ENCODE data around the gene DDAH2. TPM values are rescaled to one million over a fixed set of nuclear protein-coding genes. Genes with fewer than 3 reads are reported as not detected.
"Not testable (repeated sequence)": the region's sequence is repeated elsewhere in the genome, so short reads cannot be mapped to it uniquely, and the experiment has no call there.

The DDAH2 gene
- polyA plus RNA-seq, 1 donor, result 128 TPM

DNA sequence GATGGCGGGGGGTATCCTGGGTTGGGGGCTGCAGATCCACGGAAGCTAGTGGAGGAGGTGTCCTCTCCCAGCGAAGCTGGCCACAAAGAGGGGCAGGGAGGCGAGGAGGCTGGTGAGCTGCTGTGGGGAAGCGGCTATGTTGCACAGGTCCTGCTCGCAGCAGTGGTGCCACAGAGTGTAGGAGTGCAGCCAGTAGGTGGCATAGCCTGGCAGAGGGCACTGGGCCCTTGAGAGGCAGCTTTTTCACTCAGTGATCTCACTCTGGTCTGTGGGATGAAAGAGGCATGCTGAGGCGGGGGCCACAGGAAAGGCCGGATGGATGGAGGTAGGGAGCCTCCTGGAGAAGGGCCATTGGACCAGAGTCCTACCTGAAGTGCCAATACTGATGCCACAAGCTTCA is 16.8 kb downstream of the DDAH2 start:
- DNase-seq, result no peak

DNA sequence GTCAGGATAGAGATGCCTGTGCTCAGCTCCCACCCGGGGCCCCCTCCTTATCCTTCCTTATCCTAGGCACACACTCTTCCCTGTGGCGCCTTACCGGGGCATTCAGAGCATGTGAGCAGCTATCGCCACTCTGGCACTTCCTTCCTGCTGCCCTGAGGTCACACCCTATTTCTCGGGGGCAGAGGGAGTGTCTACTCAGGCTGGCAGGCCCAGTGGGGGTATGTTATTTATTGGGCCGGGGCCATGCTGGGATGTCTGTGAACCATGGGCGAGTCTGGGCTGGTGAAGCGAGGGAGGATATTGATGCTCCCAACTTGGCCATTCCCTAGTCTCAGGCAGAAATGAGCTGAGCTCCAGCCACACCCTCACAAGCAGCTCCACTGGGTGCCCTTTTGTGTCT is 17.9 kb downstream of the DDAH2 start:
- DNase-seq, result no peak

DNA sequence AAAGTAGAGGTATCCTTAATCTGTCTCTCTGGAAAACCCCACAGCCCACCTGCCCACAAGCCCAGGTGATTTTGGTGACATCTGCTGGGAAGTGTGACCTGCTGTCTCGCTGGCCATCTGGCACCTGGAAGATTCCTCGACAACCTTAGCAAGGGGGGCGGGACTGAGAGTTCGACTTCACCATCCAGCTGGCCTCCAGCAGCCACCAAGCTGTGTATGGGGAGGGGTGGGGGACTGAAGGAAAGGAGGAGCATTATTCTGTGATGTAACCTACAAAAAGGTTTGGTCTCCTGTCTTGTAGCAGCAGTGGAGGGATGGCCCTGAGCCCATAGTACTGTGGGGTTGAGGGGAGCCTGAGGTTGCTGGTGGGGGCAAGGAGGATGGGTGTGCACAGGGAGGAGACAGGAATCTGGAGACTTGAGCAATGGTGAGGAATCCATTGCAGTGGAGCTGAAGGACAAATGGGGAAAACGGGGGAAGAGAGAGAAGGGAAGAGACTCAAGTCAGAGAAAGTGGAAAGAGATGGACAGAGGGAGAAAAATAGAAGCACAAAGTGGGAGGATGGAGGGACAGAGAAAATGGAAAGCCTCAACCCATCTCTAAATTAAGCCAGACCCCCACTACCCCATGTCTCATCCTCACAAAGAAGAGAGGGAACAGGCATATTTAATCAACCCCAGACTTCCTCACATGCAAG is 18.4 kb downstream of the DDAH2 start:
- DNase-seq, result no peak

DNA sequence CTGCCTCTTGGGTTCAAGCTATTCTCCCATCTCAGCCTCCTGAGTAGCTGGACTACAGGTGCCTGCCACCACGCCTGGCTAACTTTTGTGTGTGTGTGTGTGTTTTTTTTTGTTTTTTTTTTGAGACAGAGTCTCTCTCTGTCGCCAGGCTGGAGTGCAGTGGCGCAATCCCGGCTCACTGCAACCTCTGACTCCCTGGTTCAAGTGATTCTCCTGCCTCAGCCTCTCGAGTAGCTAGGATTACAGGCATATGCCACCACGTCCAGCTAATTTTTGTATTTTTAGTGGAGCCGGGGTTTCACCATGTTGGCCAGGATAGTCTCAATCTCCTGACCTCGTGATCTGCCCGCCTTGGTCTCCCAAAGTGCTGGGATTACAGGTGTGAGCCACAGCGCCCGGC is 19.9 kb downstream of the DDAH2 start:
- DNase-seq, result not testable (repeated sequence)

DNA sequence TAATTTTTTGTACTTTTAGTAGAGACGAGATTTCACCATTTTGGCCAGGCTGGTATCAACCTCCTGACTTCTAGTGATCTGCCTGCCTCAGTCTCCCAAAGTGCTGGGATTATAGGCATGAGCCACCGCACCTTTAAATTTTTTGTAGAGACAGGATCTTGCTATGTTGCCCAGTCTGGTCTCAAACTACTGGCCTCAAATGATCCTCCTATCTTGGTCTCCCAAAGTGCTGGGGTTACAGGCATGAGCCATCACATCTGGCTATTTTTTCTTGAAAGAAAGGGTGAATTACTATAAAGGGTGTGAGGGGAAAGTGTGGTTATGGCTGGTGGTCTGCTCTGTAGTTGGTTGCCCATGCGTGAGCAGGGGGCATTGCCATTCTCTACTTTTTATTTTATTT is 20.9 kb downstream of the DDAH2 start:
- no peak for DNase-seq

DNA sequence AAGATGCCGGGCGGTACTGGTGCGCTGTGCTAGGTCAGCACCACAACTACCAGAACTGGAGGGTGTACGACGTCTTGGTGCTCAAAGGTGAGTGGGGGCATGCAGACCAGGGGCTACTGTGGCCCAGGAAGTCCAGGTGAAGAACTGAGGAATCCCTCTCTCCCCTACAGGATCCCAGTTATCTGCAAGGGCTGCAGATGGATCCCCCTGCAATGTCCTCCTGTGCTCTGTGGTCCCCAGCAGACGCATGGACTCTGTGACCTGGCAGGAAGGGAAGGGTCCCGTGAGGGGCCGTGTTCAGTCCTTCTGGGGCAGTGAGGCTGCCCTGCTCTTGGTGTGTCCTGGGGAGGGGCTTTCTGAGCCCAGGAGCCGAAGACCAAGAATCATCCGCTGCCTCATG is 21.4 kb downstream of the DDAH2 start:
- DNase-seq, result no peak

DNA sequence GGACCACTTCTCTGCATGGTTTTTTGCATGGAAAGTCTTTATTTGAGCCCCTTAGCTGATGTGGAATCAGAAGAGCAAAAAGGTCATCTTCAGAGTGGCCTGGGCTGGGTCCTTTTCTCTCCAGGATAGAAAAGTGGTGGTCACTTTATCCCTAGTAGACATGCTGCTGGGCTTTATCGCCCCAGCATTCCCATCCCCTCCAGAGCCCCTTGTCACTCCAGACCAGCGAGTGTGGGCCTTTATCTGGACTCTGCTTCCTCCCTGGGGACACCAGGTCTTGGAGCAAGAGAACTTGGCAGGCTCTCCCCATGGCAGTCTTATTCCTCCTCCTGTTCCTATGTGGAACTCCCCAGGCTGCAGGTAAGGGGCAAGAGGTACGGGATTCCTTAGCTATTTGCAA is 22.5 kb downstream of the DDAH2 start, which contains the start of gene LY6G6F:
TSS of gene LY6G6F (plus strand) at position 268 of the 400 bp plus-strand sequence. CDS start at position 309, 41 bp downstream.
- DNase-seq, result no peak

DNA sequence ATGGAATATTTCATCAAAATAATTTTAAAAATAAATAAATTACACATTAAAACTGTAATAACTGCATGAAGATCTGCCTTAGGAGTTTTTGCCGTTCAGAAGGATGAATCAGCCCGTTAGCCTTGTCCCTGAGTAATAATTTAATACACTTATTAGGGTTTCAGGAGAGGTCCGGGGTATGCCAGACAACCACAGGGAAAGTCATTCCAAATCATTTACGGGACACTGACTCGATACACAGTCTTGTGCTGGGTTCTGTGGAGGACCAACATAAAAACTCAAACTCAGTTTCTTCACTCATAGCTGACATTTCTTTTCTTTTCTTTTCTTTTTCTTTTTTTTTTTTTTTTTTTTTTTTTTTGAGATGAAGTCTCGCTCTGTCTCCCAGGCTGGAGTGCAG is 23.2 kb downstream of the DDAH2 start:
- no peak for DNase-seq

DNA sequence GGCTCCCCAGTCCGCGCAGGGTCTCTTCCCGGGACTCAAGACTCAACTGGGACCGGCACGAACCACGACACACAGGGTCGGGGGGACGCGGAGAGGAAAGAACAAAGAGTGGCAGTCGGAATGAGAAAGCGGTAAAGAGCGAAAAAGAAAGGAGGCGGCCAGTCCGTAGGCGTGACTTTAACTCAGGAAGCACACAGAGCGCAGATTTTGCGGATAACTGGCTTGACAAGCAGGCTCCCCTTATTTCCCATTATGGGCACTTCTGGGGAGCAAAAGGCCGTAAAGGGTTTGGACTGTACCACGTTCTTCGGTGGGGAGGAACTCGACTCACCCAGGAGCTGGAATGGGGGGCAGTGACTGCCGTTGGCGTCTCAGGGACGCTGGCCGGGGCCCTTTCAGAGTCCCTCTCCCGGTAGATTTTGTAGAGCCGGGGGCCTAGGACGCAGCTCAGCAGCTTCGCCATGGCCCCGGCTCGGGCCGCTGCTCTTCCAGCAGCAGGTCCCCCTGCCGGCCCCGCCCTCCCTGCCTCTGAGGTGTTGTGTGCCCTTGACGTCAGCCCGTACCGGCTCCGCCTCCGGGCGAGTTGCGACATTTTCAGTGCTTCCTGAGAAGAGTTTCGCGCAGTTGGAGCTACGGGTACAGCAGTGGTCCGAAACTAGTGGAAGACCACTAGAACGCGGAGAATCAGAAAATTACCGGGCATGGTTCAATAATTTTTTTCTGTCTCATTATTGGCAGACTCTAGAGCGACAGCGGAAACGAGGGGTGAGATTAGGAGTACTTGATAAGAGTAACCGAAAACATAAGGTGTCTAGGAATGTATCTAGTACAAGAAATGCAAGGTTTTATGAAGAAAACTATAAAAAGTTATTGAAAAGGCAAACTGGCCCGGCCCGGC is 26.0 kb downstream of the DDAH2 start, which contains the start of gene ABHD16A:
TSS of gene ABHD16A (minus strand) at position 506 of the 898 bp plus-strand sequence. CDS start at position 463, 43 bp downstream.
- peak; percentile 99 for DNase-seq

DNA sequence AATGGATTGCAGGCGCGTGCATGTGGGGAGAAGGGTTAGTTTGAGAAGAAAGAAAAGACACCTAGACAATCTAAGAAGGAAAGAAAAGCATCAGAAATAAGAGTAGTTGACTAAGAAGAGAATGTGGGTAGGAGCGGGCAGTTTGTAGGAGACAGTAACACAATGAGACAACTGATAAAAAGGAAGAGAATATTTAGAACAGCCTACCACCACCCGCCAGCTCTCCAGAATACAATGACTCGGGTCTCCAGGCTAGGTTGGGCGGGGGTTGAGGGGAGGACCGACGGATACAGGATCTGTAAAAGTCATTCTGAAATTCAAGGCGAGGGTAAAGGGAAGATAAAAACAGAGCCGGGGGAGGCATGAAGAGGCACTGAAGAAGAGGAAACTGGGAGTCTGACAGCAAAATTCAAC is 26.7 kb downstream of the DDAH2 start:
- DNase-seq, result no peak

DNA sequence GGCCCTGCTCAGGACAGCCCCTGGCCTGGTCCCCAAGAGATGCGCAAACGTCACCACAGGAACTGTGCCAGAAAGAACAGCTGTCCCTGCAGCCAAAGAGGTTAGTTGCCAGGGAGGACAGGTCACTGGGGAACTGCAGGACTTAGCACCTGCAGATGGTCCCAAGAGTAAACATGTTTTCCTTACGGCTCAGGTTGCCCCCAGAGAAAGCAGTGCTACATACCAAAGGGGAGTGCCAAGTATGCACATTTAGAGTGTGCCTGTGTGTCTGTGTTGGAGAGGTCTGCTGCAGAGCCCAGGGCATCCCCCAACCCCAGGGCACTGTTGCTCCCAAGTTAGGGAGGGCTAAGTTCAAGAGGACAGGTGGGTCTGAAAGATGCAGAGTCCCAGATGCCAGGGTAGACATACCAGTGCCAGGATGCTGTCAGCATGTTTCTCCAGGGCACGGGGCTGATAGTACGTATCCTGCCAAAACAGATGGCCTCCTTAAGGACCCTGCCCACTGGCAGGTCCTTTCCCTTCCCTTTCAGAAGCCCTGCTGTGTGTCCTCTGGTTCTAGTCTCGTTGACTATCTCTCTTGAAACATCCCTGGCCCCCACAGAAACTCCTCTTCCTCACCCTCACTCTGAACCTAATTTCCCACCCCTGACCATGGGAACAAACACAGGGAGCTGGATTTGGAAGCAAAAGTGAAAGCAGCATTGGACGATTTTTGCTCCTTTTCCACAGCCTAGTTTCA is 27.3 kb downstream of the DDAH2 start:
- DNase-seq, result peak; percentile 60

DNA sequence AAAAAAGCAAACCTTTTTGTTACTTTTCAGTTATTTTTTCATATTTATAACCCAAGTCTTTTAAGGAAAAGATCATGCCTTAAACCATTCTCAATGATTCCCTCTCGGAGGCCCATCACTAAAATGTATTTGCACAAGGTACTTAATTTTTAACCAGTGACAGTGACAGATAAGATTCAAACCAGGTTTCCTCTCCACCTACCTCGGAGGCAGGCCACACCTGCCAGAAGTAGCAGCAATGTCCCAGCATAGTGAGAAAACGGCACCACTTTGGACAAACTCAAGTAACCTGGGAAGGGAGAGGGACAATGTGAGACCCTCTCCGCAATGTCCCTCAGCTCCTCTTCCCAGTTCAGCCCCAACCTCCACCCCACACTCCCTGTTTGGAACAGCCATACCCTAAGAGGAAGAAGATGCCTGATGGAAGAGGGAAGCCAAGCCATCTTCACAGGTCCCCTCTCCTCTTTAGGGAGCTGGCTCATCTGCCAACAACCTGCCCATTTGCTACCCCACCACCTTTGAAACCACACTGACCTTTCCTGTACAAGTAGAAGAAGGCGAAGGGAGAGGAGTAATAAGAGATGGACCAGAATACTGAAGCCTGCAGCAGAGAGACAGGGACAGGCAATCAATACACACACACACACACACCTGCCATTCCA is 28.2 kb downstream of the DDAH2 start:
- no peak for DNase-seq

DNA sequence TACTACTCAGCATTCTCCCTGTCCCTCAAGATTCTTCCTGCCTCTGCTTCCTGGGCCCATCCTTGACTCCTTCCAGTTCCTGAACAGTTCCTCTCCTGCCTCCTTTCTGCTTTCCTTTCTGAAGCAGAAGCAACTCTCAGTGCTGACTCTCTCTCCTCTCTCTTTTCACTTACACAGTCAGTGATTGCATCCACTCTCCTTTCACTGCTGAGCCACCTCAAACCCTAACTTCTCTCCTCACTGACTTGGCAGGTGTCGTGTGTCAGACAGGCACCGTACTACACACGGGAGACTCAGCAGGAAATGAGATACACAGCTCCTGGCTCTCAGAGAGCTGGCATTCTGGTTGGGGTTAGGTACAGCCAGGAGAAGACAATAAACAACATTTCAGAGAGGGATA is 31.5 kb downstream of the DDAH2 start:
- no peak for DNase-seq

DNA sequence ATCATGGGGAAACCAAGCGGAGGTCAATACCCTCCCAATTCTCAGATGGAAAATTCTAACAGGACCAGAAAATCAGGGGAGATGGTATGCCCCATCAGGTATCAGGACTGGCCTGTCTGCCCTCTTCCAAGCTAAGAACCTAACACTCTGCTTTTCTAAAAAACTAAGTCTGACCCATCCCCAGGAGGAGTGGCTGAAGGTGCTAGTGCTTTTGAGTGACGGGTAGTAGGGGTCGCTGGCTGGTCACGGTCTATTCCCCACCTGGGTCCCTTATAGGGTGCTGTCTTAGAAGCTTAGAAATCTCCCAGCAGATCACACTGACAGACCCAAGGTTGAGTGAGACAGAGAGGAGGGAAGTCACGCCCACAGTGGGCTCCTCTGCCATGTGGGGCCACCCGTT is 35.6 kb downstream of the DDAH2 start:
- DNase-seq, result no peak

DNA sequence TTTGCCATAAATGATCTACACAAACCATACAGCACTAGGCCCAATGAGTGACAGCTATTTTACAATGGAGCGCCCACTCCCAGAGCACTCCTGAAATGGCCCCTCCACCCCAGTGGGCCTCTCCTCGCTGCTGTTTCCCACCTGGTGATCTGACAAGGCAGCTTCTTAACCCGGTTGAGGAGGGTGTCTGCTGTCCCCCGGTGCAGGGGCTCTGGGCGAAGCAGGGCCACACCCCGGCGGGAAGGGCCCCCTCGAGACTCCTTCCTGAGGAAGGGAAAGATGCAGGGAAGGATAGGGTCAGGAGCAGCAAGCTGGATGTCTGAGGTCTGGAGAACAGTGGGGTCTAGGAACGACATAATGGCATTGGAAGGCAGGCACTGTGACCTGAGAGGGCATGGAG is 36.2 kb downstream of the DDAH2 start:
- no peak for DNase-seq

DNA sequence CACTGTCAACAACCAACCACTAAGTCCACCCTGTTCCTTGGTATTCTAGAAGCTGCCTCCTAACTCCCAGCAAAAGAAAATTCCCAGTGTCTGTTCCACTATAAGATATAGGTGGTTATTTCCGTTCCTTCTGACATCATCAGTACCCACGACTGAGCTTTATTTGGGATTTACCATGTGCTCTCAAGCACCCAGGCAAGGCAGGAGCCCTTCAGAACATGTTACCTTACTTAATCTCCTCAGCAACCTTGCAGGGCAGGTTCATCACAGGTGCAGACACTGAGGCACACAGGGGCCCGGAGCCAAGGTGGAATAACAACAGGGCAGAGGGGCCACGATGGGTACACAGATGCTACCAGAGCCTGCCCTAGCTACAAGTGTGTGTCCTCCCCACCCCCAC is 36.7 kb downstream of the DDAH2 start:
- no peak for DNase-seq

DNA sequence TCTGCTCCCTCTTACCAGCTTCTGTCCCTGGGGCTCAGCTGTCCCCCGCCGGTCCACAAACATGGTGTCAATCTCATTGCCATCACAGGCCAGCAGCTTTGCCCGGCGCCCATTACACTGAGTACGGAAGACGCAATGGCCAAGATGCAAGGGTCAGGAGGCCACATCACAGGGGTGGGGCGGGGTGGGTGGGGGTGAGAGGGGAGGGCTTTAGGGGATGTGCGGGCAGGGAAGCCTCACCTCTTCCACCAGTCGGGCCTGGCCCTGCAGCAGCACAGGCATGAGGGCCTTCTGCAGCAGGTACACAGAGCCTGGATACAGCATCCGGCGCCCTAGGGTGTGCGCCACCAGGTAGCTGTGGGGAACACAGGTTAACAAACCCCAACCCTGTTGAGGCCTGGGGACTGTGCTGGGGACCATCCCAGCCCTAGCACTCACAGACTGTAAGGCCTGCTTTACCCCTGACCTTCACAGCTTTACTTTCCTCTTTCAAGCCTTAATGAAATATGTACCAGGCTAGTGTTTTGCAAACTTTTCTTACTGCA is 37.5 kb downstream of the DDAH2 start:
- no peak for DNase-seq

DNA sequence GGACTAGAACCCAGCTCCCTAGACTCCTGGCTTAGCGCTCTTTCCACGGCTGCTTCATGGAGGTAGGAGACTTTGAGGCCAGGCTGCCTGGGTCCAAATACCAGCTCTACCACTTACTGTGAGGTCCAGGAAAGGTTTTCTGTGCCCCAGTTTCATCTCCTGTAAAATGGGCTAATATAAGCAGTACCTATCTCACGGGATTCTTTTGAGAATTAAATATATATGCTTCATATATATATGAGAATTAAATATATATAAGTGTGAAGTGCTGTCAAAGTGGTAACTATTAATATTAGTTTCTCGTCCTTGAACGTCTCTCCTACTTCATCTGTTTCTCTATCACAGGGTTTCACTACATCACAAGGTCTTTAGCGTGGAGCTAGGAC is 38.0 kb downstream of the DDAH2 start:
- no peak for DNase-seq

DNA sequence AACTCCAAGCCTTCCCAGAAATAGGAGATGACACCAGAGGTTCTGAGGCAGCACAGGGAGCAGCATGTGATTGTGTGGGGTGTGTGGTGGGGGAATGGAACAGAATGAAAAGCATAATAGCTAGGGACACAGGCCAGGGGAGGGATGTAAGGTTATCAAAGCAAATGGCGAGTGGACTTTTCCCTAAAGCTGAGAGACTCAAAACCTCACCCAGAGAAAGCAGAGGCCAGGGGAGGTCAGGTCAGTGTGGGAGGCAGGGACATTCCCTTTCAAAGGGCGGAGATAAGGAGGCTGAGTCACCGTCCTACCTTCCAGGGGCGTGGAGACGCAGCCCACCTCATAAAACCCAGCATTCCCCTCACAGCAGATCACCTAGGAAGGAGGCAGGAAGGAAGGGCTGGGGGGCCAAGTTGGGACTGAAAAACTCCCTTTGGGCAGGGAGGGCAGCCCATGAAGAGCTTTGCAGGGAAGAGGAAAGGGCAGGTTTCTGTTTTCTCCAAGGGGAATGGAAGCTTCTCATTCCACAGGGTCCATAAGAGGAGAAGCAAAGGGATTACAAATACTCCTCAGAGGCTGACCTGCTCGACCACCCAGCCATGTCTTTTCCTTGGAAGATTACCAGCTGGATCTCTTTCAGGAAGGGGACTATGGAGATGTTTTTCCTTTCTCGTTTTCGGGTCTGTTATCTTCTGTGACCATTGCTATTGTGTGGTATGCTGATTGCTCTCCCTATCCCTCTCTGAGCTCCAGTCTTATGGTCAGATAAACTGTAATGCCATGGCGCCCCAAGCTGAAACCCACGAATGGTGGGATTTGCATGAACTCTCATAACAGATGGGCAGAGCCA is 38.6 kb downstream of the DDAH2 start:
- DNase-seq, result no peak

DNA sequence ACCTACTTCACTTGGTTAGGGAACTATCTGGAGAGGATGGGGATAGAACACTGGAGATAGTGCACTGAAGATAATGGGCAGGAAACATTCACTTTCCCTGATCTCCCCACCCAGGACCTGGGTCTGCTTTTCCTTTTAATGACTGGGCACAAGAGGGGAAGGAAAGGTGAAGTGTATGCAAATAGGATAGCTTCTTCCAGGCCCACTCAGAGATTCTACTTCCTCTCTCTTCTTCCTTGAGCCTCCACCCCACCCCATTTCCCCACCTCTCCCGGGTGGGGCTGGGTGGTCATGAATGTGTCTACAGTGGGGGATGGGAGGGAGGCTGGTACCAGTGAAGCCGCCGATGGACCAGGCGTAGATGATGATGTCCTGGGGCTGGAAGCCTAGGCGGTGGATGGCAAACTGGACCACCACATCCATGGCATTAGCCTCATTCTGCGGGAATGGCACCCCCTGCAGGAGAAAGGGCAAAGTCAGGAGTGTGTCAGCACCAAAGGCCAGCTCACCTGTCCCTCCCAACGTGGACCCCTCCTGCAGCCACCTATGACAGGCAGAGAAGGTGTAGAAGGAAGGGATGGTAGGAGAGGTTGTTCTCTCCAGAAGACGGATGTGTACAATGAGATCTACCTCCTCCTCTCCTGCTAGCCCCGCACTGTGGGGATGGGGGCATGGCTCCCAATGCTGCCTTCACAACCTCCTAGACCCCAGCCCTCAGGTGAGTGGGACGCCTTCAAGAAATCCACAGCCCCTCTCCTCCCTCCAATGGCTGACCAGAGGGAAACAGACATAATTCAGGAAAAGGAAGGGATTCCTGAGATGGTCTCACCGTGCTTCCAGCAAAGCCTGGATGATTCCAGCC is 39.6 kb downstream of the DDAH2 start:
- DNase-seq, result no peak

Data from hindlimb muscle (tissue), 1 donor.